ENCODE measurements around the gene ITGA11.

DNA sequence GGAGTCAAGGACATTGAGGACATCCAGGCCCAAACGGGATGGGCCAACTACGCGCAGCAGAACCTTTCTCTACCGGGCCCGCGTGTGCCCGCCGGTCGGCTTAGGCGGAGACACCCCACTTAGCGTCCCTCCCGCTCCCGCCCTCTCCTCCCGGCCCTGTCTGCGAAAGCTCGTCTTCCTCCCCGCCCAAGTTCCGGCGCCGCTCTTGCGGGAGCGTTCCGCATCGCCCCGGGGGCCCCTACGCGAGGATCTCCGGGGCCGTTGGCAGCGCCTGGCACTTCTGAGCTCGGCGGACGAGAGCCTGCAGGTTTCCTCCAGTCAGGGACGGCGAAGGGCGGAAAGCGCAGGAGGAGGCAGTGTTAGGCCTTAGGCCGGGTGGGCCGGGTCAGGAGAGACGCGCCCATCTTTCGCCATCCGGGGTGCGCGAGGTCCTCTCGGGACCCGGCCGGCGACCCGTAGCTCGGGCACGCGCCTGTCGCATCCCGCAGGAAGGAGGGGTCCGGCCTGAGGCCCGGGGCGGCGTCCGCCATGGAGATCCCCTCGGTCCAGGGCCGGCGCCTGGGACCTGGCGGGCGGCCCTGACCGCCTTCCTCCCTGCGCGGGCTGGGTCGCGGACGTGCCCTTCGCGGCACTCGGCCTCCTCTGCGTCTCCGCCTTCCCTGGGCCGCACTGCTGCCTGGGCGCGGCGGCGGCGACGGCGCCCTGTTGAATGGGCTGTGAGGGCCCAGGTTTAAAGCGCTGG lies 154.2 kb downstream of the ITGA11 start, which contains the start of gene FEM1B:
- TF ChIP-seq, protein P1, sequence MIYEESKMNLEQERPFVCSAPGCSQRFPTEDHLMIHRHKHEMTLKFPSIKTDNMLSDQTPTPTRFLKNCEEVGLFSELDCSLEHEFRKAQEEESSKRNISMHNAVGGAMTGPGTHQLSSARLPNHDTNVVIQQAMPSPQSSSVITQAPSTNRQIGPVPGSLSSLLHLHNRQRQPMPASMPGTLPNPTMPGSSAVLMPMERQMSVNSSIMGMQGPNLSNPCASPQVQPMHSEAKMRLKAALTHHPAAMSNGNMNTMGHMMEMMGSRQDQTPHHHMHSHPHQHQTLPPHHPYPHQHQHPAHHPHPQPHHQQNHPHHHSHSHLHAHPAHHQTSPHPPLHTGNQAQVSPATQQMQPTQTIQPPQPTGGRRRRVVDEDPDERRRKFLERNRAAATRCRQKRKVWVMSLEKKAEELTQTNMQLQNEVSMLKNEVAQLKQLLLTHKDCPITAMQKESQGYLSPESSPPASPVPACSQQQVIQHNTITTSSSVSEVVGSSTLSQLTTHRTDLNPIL (CRISPR knock-in tag; IDR thresholded peaks at IDR 0.05; ENCODE audit: low read depth): no peak
- TF ChIP-seq ZFP30 (CRISPR knock-in tag; IDR thresholded peaks at IDR 0.05): no peak
- TF ChIP-seq, protein P2, sequence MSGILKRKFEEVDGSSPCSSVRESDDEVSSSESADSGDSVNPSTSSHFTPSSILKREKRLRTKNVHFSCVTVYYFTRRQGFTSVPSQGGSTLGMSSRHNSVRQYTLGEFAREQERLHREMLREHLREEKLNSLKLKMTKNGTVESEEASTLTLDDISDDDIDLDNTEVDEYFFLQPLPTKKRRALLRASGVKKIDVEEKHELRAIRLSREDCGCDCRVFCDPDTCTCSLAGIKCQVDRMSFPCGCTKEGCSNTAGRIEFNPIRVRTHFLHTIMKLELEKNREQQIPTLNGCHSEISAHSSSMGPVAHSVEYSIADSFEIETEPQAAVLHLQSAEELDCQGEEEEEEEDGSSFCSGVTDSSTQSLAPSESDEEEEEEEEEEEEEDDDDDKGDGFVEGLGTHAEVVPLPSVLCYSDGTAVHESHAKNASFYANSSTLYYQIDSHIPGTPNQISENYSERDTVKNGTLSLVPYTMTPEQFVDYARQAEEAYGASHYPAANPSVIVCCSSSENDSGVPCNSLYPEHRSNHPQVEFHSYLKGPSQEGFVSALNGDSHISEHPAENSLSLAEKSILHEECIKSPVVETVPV (CRISPR knock-in tag; IDR thresholded peaks at IDR 0.05): no peak
- TF ChIP-seq, protein P3, sequence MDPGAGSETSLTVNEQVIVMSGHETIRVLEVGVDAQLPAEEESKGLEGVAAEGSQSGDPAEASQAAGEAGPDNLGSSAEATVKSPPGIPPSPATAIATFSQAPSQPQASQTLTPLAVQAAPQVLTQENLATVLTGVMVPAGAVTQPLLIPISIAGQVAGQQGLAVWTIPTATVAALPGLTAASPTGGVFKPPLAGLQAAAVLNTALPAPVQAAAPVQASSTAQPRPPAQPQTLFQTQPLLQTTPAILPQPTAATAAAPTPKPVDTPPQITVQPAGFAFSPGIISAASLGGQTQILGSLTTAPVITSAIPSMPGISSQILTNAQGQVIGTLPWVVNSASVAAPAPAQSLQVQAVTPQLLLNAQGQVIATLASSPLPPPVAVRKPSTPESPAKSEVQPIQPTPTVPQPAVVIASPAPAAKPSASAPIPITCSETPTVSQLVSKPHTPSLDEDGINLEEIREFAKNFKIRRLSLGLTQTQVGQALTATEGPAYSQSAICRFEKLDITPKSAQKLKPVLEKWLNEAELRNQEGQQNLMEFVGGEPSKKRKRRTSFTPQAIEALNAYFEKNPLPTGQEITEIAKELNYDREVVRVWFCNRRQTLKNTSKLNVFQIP (CRISPR knock-in tag; IDR thresholded peaks at IDR 0.05; ENCODE audit: borderline replicate concordance, low read depth): 0 out of 2 replicates have a peak, but pooled peaks have one; percentile 51
- peak; percentile 81; the same call in 1 of the 2 replicates for TF ChIP-seq ESRRG (CRISPR knock-in tag; IDR thresholded peaks at IDR 0.05)
- no peak for TF ChIP-seq ZNF8 (CRISPR knock-in tag; IDR thresholded peaks at IDR 0.05)

Data from SK-N-SH treated with all-trans-retinoic acid at 6 μM for 48 hours (cell line).